ENCODE measurements around the gene SH2D5.

Gene SH2D5

DNA sequence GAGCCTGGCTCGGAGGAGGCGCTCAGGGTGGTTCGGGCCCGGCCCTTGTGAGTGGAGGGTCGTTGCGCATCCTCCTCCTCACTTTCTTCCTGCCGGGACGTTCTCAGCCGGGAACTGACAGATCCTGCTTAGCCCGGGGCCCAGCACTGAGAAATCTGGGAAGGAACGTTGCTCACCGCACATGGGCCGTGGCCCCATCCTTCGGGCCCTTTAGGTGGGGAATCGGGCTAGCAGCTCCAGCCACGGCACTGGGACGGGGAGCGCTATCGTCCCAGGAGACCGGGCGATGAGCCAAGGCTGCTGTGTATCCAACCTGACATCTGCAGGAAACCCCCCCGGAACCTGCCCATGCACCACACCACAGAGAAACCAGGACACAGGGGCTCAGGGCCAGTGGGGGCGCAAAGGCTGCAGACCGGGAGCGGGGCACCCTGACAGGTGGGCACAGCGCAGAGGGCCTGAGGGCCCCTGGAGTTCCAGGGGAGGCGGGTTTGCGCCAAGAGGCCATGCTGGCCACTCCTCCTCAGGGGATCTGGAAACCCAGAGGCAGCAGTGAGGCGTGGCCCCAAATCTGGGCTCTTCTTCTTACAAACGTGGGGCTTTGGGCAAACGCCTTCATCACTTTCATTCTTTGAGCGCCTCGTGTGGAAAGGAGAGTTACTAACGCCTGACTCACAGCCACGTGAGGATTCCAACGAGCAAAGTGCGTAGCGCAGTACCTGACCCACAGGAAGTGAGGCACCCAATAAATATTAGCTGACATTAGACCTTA, at the start of gene SH2D5:
Gene SH2D5 (minus strand): TSS at position 116 of the 772 bp plus-strand sequence. CDS start 4,659 bp downstream, outside the sequence.
- peak; percentile 85 for DNase-seq

DNA sequence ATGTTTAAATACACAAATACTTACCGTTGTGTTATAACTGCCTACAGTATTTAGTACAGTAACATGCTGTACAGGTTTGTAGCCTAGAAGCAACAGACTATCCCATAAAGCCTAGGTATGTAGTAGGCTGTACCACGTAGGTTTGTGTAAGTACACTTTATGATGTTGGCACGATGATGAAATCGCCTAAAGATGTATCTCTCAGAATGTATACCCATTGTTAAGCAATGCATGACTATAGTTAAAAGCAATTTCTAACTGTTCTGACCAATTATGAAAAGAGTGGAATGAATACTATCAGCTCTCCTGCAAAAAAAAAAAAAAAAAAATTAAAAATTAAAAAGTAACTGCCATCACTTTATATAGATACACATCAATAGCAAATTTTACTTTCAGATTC, 43.2 kb upstream of the SH2D5 start:
- DNase-seq = no peak

DNA sequence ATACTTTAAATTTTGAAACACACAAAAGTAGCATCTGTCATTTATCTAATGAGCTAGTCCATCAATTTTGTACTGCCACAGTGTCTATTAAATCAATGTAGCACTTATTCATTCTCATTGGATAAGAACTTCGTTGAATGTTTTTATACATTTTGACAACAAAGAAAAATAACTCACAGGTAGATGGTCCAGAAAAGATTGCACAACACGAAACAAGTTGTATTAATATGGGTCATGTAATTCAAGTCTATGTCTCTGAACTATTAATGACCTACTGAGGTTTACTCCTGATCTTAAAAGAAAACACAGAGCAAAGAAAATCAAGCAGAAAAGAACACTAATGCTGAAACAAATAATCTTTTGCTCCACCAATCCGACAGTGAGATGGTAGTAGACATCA, 39.3 kb upstream of the SH2D5 start:
- no peak for DNase-seq

DNA sequence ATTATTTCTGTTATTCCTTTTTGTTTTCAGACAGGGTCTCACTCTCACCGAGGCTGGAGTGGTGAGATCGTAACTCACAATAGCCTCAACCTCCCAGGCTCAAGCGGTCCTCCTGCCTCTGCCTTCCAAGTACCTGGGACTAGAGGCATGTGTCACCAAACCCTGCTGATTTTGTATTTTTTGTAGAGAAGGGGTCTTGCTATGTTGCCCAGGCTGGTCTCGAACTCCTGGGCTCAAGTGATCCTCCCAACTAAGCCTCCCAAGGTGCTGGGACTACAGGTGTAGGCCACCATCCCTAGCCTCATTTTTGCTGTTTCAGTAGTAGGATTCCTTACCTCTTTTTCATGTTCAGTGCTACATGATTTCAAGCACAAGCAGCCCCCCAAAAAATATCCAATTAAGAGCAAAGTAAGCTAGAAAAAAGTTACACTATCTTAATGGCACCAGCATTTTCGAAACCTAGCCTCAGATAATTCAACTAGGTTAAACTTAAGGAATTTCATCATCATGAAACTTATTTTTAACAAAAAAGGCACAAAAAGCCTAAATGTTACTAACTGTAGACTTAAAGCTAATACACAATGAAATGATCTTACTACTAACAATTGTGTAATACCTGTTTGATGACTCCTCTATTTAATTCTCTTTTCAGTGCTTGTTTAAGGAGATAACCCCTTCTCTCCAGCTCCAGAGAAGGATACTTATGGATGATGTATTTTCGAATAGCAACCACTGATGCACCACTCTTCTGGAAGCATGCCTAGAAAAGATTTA, 38.0 kb upstream of the SH2D5 start:
- DNase-seq = no peak

DNA sequence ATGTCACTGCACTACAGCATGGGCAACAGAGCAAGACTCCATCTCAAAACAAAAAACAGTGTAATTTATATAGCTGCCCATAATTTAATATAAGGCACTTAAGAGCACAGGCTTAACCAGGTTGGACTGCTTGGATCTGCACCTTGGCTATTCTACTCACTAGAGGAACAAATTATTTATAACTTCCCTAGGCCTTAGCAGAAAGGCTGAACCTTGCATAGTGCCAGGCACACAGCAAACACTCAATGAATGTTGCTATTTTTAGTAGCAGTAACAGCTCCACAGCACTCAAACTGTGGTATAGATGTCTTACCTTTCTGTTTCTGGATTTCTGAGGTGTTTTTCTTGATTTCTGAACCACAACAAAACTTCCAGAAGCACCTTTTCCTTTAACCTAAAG, 34.8 kb upstream of the SH2D5 start:
- no peak for DNase-seq

DNA sequence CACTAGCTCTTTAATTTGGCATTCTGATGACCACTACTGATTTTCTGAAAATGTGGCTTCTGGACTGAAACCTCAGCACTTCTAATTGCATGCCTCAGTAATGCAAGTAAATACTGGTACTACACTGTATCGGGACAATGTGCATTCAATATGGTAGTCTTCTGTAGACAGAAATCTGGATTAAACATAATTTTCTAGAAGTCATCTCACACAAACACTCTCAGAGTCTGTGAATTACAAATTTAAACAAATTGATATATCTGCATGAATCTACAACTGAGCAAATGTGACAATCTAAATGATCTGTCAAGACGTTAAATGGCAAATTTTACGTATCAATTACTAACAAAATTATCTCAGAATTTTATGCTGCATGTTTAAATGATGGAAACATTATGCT, 30.9 kb upstream of the SH2D5 start:
- DNase-seq = no peak

DNA sequence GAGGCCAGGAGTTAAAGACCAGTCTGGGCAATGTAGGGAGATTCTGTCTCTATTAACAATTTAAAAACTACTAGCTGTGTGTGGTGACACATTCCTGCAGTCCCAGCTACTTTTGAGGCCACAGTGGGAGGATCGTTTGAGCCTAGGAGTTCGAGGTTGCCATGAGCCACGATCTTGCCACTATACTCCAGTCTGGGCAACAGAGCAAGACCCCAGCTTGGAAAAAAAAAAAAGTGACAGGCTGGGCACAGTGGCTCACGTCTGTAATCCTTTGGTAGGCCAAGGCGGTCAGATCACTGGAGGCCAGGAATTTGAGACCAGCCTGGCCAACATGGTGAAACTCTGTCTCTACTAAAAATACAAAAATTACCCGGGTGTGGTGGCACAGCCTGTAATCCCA, 27.8 kb upstream of the SH2D5 start:
- no peak for DNase-seq

DNA sequence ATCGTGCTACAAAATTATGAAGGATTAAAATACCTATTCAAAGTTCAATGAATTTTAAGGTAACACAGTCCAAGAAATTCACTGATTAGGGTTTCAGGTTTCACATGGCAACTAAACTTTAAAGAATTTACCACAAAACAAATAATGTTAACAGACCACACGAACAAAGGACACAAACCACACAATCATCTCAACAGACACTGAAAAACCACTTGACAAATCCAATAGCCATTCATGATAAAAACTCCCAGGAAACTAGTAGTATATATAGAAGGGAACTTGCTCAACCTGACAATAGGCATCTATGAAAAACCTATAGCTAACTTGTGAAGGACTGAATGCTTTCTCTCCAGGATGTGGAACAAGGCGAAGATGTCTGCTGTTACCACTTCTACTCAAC, 21.1 kb upstream of the SH2D5 start:
- DNase-seq = no peak

DNA sequence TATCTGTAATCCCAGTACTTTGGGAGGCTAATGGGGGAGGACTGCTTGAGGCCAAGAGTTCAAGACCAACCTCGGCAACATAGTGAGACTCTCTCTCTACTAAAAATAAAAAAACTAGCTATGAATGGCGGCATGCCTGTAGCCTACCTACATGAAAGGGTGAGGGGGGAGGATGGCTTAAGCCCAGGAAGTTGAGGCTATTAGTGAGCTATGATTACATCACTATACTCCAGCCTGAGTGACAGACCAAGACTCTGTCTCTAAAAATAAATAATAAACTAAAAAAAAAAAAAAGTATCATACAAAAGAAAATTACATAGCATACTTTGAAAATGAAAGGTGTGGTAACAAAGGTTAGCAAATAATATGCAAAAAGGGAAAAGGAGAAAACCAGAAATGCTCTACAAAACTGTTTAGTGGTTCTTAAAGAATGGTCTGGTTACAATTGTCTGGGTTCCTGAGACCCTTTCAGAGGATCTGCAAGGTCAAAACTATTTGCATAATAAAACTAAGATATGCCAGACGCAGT, 19.0 kb upstream of the SH2D5 start:
- no peak for DNase-seq

DNA sequence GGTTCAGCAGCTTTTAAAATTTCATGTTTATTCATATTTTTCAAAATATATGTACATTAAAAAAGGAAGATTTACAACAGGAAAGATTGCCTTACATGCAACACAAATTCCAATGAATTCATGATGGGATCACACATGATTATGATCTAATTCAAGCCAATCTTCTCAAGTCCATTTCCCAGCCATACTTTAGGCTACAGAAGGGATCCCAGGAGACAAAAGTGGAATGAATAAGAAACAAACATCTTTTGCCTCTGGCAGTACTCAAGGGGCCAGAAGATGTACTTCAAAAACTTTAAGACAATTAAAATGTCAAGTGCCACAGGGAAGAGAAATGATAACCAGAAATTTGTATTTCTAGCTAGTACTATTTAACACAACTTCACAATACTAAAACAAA, 10.2 kb upstream of the SH2D5 start:
- no peak for DNase-seq

DNA sequence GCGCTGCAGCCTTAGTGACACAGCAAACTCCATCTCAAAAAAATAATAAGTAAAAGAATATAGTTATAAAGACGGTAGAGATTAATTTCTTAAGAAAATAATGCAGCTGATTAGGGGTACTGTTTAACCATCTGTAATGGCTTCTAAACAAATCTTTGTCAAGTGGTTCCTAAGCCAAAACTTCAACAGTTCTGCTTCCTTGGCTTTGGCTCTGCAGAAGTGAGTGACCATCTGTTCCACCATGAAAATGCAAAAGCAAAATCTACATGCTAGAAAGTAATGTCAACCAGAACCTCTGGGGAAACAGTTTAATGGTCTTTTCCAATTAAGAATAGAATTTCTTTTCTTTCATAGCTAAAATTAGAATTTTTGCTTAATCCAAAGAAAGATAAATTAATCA, 8.3 kb upstream of the SH2D5 start:
- DNase-seq = no peak

DNA sequence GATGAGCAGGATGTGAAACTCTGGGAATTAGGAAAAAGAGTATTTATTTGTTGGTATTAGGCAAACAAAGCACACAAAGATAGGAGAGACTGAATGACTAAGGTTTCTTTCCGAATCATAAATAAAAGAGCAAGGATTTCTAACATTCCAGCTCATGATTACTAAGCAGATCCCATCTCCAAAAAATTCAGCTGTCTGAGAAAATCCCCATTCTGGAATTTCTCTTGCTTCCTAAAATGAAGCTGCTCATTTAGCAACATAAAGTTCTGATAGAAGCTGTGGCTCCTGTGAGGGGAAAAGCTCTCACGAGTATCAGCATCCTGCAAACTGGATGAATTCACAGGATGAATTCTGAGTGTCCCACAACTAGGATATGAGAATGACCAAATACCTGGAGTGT, 6.7 kb upstream of the SH2D5 start:
- no peak for DNase-seq

DNA sequence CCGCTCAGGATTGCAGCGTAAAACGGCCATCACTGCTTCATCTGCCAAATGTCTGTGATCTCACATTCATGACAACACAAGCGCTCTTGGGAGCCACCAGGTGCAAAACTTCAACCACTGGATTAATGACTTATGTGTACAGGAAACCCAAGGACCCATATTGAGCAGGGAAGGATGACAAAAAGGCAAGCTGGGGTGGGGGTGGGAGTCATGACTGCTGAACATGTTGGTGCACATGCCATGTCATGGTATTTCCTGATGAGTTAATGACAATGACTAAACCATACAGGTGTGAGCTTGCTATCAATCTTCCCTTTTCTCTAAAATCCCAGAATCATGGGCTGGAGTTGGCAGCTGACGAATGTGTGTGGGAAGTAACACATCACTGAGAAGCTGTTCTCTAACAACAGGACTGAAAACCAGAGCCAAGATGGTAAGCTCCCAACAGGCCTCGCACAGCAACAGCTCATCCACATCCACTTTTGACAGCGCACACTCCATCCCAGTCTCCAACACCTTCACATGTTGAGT, 3.1 kb upstream of the SH2D5 start:
- DNase-seq = no peak

DNA sequence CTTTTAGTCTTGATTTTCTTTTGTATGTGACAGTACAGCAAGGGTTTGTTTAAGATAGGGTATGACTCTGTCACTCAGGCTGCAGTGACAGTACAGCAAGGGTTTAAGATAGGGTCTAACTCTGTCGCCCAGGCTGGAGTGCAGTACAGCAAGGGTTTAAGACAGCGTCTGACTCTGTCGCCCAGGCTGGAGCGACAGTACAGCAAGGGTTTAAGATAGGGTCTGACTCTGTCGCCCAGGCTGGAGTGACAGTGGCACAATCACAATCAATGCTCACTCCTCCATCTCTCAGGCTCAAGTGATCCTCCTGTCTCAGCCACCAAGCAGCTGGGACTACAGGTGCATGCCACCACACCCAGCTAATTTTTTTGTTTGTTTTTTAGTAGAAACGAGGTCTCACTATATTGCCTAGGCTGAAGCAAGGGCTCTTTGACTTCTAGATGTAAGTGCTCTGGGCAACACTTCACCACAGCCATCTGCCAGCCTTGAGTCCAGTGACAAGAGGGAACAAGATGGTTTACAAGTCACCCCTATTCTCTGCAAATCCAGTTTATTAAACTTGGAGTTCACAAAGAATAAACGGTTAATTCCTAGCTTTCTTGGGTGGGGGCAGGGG, 965 bp upstream of the SH2D5 start:
- no peak for DNase-seq

DNA sequence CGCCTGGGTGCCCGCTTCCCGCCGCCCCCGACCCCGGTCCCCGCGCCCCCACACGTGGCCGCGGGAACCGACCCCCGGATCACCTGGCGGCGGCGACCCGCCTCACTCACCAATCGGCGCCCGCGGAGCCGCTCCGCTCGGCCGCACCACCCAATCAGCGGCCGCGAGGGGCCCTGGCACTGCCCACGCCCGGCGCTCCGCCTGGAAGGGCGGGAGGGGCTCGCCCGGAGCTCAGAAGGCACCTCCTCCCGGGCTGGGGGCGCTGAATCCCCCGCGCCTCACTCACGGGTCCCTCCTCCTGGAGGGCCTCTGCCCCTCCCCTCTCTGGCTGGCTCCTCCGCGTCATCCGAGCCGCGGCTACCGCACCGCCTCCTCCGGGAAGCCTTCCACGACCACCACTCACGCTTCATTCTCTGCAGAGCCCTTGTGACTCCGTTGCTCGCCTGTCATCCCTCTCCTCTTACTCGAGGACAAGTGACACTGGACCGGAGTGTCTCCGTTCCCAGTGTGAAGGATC, 374 bp downstream of the SH2D5 start:
- DNase-seq = peak; percentile 63

DNA sequence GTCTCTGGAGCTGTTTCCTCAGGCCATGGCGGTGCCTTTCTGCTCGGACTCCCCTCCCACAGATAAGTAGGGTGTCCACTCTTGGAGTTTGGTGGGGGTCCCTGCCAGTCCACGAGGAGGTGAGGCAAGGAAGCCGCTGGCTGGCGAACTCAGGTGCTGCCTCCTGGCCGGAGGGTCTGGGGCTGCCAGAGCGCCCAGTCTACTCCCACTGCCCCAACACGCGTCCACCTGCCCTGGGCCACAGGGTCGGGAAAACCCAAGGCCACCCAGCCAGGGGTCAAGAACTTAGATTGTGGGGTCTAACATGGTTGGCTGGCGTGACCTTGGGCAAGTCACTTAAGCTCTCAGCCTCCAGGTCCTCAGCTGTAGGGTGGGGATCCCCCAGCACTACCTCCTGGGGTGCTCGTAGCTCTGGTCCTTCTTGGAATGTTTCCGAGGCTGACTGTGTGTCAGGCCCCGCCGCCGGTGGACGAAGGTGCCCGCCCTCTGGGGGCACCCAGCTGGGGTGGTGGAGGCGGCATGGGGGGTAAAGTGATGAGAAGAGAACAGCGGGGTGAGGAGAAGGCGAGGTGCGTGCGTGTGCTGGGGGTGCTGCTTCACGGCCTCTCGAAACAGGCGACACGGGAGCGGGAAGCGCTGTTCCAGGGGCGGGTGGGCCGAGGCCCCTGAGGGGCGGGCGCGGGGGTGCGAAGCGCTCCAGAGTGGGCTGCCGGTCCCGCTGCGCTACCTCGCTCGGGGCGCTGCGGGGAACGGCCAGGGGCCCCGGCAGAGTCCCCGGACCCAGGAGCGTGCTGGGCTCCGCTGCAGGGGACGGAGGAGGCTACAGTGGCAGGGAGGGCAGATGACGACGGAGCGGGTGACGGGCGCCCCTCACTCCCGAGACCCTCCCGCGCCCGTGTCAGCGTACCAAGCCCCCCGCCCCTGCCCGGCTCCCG, 1.2 kb downstream of the SH2D5 start:
- peak; percentile 18 for DNase-seq

DNA sequence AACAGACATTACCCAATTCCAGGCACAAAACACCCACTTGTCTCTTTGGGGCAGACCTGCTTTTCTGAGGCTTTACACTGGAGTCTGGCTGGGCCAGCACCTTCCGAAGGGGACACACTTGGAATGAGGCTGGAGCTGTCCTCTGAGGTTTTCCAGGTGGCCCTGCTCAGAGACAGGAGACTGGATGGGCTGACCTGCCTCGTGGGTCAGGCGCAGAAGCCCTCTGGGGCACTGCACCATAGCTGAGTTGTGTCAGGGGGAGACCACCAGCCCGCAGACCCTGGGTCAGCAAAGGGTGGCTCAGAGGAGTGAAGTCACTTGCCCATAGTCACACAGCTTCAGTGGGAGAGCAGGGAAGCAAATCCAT, 1.8 kb downstream of the SH2D5 start:
- no peak for DNase-seq

DNA sequence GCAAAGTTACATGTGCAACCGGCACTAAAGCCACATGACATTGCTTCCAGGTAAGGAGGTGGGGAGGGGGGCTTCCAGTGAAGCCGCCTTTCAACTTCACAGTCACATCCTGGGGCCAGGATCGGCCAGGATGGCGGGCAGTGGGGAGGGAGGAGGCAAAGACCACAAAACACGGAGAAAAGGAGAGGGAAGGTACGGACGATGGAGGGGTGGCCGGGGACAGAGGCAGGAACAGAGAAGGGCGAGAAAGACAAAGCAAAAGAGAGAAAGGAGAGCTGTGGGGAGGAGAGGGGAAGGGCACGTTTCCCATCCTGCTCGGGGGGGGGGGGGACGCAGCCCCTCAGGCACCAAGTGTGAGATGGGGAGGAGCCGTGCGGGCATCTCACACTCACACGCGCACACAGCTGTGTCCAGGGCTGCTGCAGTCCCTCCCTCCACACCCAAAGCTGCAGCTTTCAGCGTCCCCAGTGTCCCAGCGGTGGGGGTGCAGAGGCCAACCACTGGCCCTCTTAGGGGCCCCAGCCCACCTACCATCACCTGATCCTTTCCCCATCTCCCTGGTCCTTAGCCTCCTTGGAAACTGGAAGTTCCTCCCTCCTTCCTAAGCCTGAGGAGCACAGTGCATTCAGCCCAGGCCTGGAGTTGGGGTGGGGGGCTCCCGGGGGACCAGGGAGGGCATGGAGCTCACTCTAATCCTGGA, 2.4 kb downstream of the SH2D5 start:
- DNase-seq = no peak

DNA sequence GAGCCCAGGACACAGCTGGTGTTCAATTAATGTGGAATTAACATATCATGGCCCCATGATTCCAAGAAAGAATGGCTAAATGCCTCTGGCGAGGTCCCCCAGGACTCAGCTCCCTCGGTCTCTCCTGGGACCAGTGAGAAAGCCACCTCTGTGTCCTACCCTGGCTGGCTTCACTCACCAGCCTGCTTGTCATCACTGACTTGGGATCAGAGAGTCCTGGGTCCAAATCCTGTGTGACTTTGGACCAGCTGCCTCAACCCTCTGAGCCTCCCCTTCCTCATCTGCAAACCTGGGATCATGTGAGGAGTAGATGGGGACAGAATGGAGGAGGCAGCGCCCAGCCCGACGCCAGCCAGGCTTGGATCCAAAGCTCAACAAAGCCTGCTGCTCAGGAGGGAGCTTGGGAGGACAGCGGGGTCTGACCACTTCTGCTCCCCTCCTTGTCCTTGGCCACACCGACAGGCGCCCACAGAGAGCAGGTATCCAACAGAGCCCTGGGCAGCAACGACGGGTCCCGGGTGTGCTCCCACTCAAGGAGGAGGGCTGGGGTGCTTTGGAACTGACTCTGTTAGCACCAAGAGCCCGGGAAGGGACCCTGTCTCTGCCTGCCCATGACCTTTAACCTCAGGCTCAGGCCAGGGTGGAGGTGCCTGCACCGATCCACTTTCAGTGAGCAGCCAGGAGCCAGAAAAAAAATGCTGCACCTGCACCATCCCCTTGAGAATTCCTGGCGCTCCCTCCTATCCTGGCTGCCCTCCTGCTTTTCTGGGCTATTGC, 3.2 kb downstream of the SH2D5 start:
- DNase-seq = no peak

DNA sequence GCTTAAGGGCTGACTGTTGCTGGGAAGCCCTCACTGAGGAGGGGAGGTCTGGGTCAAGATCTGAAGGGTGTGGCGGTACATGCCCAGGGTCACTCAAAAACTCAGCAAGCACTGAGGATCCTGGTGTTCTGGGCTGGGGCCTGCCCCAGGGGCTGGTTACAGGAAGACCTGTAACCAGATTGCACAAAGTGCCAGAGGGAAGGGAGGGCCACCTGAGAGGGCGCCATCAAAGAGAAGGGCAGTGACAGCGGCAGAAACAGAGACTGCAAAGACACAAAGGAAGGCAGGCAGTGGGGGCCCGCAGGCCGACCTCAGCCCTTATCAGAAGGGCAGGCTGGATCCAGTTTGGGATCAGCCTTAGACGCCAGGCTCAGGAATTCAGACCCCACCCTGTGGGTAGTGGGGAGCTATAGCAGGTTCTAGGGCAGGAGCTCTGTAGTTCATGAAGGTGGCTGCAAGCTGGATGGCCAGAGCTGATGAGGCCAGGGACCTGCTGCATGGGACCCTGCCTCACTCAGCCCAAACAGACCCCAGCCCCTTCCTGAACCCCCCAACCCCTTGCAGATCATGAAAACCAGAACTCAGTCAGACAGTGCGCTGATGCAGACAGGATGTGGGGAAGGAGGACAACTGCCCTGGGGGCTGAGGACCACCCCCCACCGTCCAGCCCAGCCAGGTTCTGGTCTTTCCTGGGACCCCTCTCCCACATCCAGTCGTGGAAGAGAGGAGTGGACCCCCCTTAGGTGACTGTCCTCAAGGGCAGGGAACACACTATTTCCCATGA, 3.9 kb downstream of the SH2D5 start:
- DNase-seq = no peak
